Loucy (cell line): ENCODE measurements around the gene TMEM217.
"Not testable (repeated sequence)": the region's sequence is repeated elsewhere in the genome, so short reads cannot be mapped to it uniquely, and the experiment has no call there.

Source experiments
- H2AFZ ChIP-seq: fragments of 200-600 bp; sonication (generic); 2 replicates; pipeline ENCODE4 v1.6.0; 2016; ENCODE audit warnings: antibody characterized with exemption, mild to moderate bottlenecking, low read length, moderate library complexity
- H3F3A ChIP-seq: fragments of 200-600 bp; 2 replicates; pipeline ENCODE4 v1.6.0; 2016; ENCODE audit warnings: antibody characterized with exemption, low read depth, mild to moderate bottlenecking
- H3K27me3 ChIP-seq: fragments of 200-600 bp; sonication (generic); 2 replicates; pipeline ENCODE4 v1.6.1; 2014; ENCODE audit warnings: low read length, mild to moderate bottlenecking; ENCODE audit not compliant: insufficient read depth, poor library complexity, severe bottlenecking
- H3K36me3 ChIP-seq: fragments of 200-600 bp; sonication (generic); 2 replicates; pipeline ENCODE4 v1.6.1; 2016; ENCODE audit warnings: low read length; ENCODE audit not compliant: insufficient read depth
- H3K4me1 ChIP-seq: fragments of 200-600 bp; sonication (generic); 2 replicates; pipeline ENCODE4 v1.5.1; 2014; ENCODE audit warnings: low read length, mild to moderate bottlenecking; ENCODE audit not compliant: insufficient read depth, poor library complexity, severe bottlenecking
- H3K4me2 ChIP-seq: fragments of 200-600 bp; sonication (generic); 2 replicates; pipeline ENCODE4 v1.6.0; 2014; ENCODE audit warnings: antibody characterized with exemption, low read length, low read depth, mild to moderate bottlenecking; ENCODE audit not compliant: poor library complexity, severe bottlenecking
- H3K4me3 ChIP-seq: fragments of 200-600 bp; sonication (generic); 2 replicates; pipeline ENCODE4 v1.5.1; 2014; ENCODE audit warnings: low read length, mild to moderate bottlenecking, mixed read lengths; ENCODE audit not compliant: poor library complexity, severe bottlenecking
- H3K79me2 ChIP-seq: fragments of 200-600 bp; sonication (generic); 2 replicates; pipeline ENCODE4 v1.6.1; 2014; ENCODE audit warnings: low read length; ENCODE audit not compliant: insufficient read depth
- H3K9ac ChIP-seq: fragments of 200-600 bp; sonication (generic); 2 replicates; pipeline ENCODE4 v1.6.0; 2014; ENCODE audit warnings: mild to moderate bottlenecking, low read depth, low read length, moderate library complexity; ENCODE audit not compliant: poor library complexity, severe bottlenecking
- H3K9me2 ChIP-seq: fragments of 200-600 bp; sonication (generic); replicated peaks from 2 replicates; pipeline ENCODE4 v1.6.1; 2016; ENCODE audit warnings: low read depth, low read length, mixed read lengths
- H3K9me3 ChIP-seq: fragments of 200-600 bp; sonication (generic); 2 replicates; pipeline ENCODE4 v1.6.1; 2014; ENCODE audit warnings: mild to moderate bottlenecking, antibody characterized with exemption, low read length, low read depth; ENCODE audit not compliant: insufficient read depth
- H4K20me1 ChIP-seq: fragments of 200-600 bp; sonication (generic); 2 replicates; pipeline ENCODE4 v1.6.0; 2014; ENCODE audit warnings: antibody characterized with exemption, low read length, mild to moderate bottlenecking; ENCODE audit not compliant: insufficient read depth, poor library complexity, severe bottlenecking
- EZH2phosphoT487 ChIP-seq: fragments of 200-600 bp; IDR thresholded peaks from 2 replicates; pipeline ENCODE4 v1.6.1; 2018; ENCODE audit warnings: antibody characterized with exemption, mild to moderate bottlenecking, moderate library complexity, borderline replicate concordance
- TF ChIP-seq, protein P1 (sequence below): fragments of 200-600 bp; sonication (generic); conservative IDR thresholded peaks from 2 replicates; pipeline ENCODE4 v1.5.1; 2014; ENCODE audit warnings: mild to moderate bottlenecking, antibody characterized with exemption, low read length

The TMEM217 gene

DNA sequence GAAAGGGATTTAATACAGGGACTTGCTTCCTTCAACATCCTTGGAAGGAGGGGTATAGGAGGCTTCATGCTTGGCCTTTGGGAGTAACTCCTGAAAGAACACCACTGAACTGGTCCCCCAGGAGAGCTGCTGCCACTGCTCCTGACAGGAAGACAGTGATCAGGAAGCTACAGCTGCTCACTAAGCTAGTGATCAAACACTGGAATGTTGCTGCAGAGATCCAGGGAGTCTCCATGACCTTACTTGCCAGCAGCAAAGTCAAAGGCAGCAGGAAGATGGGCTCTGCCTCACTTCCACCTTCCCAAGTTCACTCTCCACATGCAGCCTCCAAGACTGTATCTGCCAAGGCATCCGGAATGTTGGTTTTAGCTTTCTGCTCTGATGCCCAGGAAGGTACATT, 56.2 kb downstream of the TMEM217 start:
- TF ChIP-seq EZH2phosphoT487, result no peak
- TF ChIP-seq, protein P1, sequence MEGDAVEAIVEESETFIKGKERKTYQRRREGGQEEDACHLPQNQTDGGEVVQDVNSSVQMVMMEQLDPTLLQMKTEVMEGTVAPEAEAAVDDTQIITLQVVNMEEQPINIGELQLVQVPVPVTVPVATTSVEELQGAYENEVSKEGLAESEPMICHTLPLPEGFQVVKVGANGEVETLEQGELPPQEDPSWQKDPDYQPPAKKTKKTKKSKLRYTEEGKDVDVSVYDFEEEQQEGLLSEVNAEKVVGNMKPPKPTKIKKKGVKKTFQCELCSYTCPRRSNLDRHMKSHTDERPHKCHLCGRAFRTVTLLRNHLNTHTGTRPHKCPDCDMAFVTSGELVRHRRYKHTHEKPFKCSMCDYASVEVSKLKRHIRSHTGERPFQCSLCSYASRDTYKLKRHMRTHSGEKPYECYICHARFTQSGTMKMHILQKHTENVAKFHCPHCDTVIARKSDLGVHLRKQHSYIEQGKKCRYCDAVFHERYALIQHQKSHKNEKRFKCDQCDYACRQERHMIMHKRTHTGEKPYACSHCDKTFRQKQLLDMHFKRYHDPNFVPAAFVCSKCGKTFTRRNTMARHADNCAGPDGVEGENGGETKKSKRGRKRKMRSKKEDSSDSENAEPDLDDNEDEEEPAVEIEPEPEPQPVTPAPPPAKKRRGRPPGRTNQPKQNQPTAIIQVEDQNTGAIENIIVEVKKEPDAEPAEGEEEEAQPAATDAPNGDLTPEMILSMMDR, result no peak
- H3K36me3 ChIP-seq, result no peaks in the 10 kb centered on the region
- no peaks in the 10 kb centered on the region for H3K27me3 ChIP-seq
- no peak overlapping the region for H3K9ac ChIP-seq
- no peak overlapping the region for H2AFZ ChIP-seq
- H3K9me3 ChIP-seq, result no peaks in the 10 kb centered on the region
- no peak overlapping the region for H3K4me2 ChIP-seq
- no peaks in the 10 kb centered on the region for H3F3A ChIP-seq
- H3K4me3 ChIP-seq, result no peak overlapping the region
- peaks cover 9% of the 10 kb centered on the region for H3K4me1 ChIP-seq
- H4K20me1 ChIP-seq, result no peaks in the 10 kb centered on the region
- no peaks in the 10 kb centered on the region for H3K9me2 ChIP-seq
- no peaks in the 10 kb centered on the region for H3K79me2 ChIP-seq

DNA sequence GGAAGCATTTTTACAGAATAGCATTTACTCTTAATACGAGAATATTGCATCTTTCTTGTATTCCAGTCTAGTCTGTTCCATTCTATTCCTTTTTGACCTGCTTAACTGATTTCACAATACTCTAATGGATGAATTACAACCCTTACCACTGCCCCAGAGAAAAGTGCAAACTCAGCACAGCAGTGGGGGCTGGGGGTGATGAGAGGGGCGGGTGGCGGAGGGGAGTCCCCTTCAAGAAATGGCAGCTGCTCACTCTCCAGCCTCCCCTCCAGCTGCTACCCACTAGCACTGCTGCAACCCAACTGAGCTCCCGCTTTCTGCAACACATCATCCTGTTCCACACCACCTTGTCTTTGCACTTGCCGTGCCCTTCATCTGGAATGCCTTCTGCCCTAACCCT, 57.9 kb downstream of the TMEM217 start:
- no peak overlapping the region for H2AFZ ChIP-seq
- no peaks in the 10 kb centered on the region for H3K9me3 ChIP-seq
- no peak overlapping the region for H3K9ac ChIP-seq
- no peak overlapping the region for H3K4me2 ChIP-seq
- no peak overlapping the region for H3K4me3 ChIP-seq
- no peaks in the 10 kb centered on the region for H3K36me3 ChIP-seq
- H3K27me3 ChIP-seq, result no peaks in the 10 kb centered on the region
- no peaks in the 10 kb centered on the region for H3K9me2 ChIP-seq
- no peaks in the 10 kb centered on the region for H3K79me2 ChIP-seq
- TF ChIP-seq EZH2phosphoT487, result no peak
- TF ChIP-seq, protein P1, result no peak
- H3F3A ChIP-seq, result no peaks in the 10 kb centered on the region
- no peaks in the 10 kb centered on the region for H4K20me1 ChIP-seq
- H3K4me1 ChIP-seq, result peaks cover 9% of the 10 kb centered on the region

DNA sequence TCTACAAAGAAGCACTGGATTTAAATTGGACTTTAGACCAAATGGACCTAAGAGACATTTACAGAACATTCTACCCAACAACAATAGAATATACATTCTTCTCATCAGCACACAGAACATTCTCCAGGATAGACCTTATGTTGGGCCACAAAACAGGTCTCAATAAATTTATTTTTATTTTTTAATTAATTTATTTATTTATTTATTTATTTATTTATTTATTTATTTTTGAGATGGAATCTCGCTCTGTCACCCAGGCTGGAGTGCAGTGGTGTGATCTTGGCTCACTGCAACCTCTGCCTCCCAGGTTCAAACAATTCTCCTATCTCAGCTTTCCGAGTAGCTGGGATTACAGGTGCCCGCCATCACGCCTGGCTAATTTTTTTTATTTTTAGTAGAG, 61.5 kb downstream of the TMEM217 start:
- peaks cover 24% of the 10 kb centered on the region for H3K4me1 ChIP-seq
- not testable (repeated sequence) for H3K4me2 ChIP-seq, H3K79me2 ChIP-seq

DNA sequence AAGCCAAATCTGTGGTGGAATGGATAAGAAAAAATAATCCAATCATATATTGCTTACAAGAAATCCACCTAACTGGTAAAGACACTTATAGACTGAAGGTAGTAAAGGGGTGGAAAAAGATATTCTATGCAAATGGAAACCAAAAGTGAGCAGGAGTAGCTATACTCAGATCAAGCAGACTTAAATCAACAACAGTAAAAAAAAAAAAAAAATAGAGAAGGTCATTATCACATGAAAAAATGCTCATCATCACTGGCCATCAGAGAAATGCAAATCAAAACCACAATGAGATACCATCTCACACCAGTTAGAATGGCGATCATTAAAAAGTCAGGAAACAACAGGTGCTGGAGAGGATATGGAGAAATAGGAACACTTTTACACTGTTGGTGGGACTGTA, 63.1 kb downstream of the TMEM217 start:
- H4K20me1 ChIP-seq, H3K9me2 ChIP-seq, H3K9me3 ChIP-seq, H3K9ac ChIP-seq, H2AFZ ChIP-seq, H3K79me2 ChIP-seq, H3K4me2 ChIP-seq, H3K36me3 ChIP-seq, H3K27me3 ChIP-seq, H3F3A ChIP-seq, H3K4me3 ChIP-seq: not testable (repeated sequence)
- H3K4me1 ChIP-seq, result peaks cover 30% of the 10 kb centered on the region

More for the DNA sequence above, 61.5 kb downstream of the TMEM217 start:
- not testable (repeated sequence) for H3K9ac ChIP-seq, H3K27me3 ChIP-seq, H3K36me3 ChIP-seq, H2AFZ ChIP-seq, H4K20me1 ChIP-seq, H3F3A ChIP-seq, H3K4me3 ChIP-seq, H3K9me2 ChIP-seq, H3K9me3 ChIP-seq
